Neural progenitor cell (in vitro differentiated cells): ENCODE data around the gene CLIC6. TPM values are rescaled to one million over a fixed set of nuclear protein-coding genes. Genes with fewer than 3 reads are reported as not detected.

Experiments
- DNase-seq: peaks from one replicate; pipeline ENCODE4 v3.0.0-alpha.2; 2016; ENCODE audit warnings: low spot score
- H2AFZ ChIP-seq: fragments of 200-600 bp; sonication (generic); replicated peaks from 2 replicates; pipeline ENCODE4 v1.6.1; 2016; ENCODE audit warnings: antibody characterized with exemption
- H3F3A ChIP-seq: fragments of 200-600 bp; sonication (generic); 2 replicates; pipeline ENCODE4 v1.6.1; 2016; ENCODE audit warnings: antibody characterized with exemption, low read depth
- H3K27ac ChIP-seq: fragments of 200-600 bp; sonication (generic); 2 replicates; pipeline ENCODE4 v1.5.1; 2016; ENCODE audit warnings: mild to moderate bottlenecking
- H3K27me3 ChIP-seq: fragments of 200-600 bp; sonication (generic); 2 replicates; pipeline ENCODE4 v1.6.1; 2016; ENCODE audit warnings: mild to moderate bottlenecking, moderate library complexity
- H3K36me3 ChIP-seq: fragments of 200-600 bp; sonication (generic); 2 replicates; pipeline ENCODE4 v1.5.1; 2016
- H3K4me1 ChIP-seq: fragments of 200-600 bp; sonication (generic); 2 replicates; pipeline ENCODE4 v1.6.1; 2016; ENCODE audit warnings: mixed run types
- H3K4me2 ChIP-seq: fragments of 200-600 bp; sonication (generic); 2 replicates; pipeline ENCODE4 v1.6.1; 2016
- H3K4me3 ChIP-seq: fragments of 200-600 bp; sonication (generic); 2 replicates; pipeline ENCODE4 v1.5.1; 2016
- H3K79me2 ChIP-seq: fragments of 200-600 bp; sonication (generic); 2 replicates; pipeline ENCODE4 v1.6.1; 2016; ENCODE audit warnings: low read depth
- H3K9ac ChIP-seq: fragments of 200-600 bp; sonication (generic); 2 replicates; pipeline ENCODE4 v1.6.1; 2016
- H3K9me3 ChIP-seq: fragments of 200-600 bp; sonication (generic); 2 replicates; pipeline ENCODE4 v1.5.1; 2016; ENCODE audit warnings: low read depth
- H4K20me1 ChIP-seq: fragments of 200-600 bp; sonication (generic); 2 replicates; pipeline ENCODE4 v1.6.1; 2016; ENCODE audit warnings: low read depth
- H3K27ac Mint-ChIP-seq: 3 replicates; pipeline ENCODE4 v1.8.0; 2021; ENCODE audit warnings: mixed read lengths
- H3K27me3 Mint-ChIP-seq: 2 replicates; pipeline ENCODE4 v1.8.0; 2022; ENCODE audit warnings: low read depth, mild to moderate bottlenecking, inconsistent platforms, moderate library complexity, mixed read lengths; ENCODE audit not compliant: insufficient read depth
- H3K36me3 Mint-ChIP-seq: 3 replicates; pipeline ENCODE4 v1.8.0; 2021; ENCODE audit warnings: mixed read lengths
- H3K4me1 Mint-ChIP-seq: 3 replicates; pipeline ENCODE4 v1.8.0; 2021; ENCODE audit warnings: mixed read lengths
- H3K4me3 Mint-ChIP-seq: 3 replicates; pipeline ENCODE4 v1.8.0; 2021; ENCODE audit warnings: mild to moderate bottlenecking, moderate library complexity, mixed read lengths
- H3K9me3 Mint-ChIP-seq: 3 replicates; pipeline ENCODE4 v1.8.0; 2020; ENCODE audit warnings: mixed read lengths
- CTCF ChIP-seq: fragments of 200-600 bp; sonication (generic); IDR thresholded peaks from 2 replicates; pipeline ENCODE4 v1.5.1; 2017; ENCODE audit warnings: antibody characterized with exemption, mild to moderate bottlenecking
- EZH2 ChIP-seq: fragments of 200-600 bp; sonication (generic); IDR thresholded peaks from 2 replicates; pipeline ENCODE4 v1.6.1; 2017; ENCODE audit warnings: antibody characterized with exemption, mild to moderate bottlenecking, moderate library complexity
- EZH2phosphoT487 ChIP-seq: fragments of 200-600 bp; sonication (generic); IDR thresholded peaks from 2 replicates; pipeline ENCODE4 v1.6.1; 2017; ENCODE audit warnings: antibody characterized with exemption
- total RNA-seq: library from RNA; depleted of rRNA; stranded (reverse); fragments of >200 nt; gene quantifications from 2 replicates; pipeline ENCODE4 v1.2.3, GENCODE V29; 2015; ENCODE audit warnings: low replicate concordance

Gene CLIC6
- total RNA-seq, 1 donor from 2014 or later: 0.15 TPM

GRCh38 chr21:34732388-34732821, 63.6 kb downstream of the CLIC6 start:
- Histone ChIP-seq H3K9me3 (no peaks in the 10 kb centered on the region), H3K9ac (no peak overlapping the region), H3K36me3 (no peaks in the 10 kb centered on the region), H2AFZ (no peak overlapping the region), H3K27me3 (no peaks in the 10 kb centered on the region), H3K4me3 (no peak overlapping the region), H3K27ac (no peak overlapping the region), H3K4me2 (no peak overlapping the region), H4K20me1 (no peaks in the 10 kb centered on the region), H3K79me2 (no peaks in the 10 kb centered on the region), H3K4me1 (no peaks in the 10 kb centered on the region), H3F3A (no peaks in the 10 kb centered on the region)
- no peak for DNase-seq
- Mint-ChIP-seq H3K4me3 (no peak overlapping the region), H3K27me3 (no peaks in the 10 kb centered on the region), H3K27ac (no peak overlapping the region), H3K4me1 (no peaks in the 10 kb centered on the region), H3K36me3 (no peaks in the 10 kb centered on the region), H3K9me3 (no peaks in the 10 kb centered on the region)
- TF ChIP-seq EZH2 (no peak), EZH2phosphoT487 (no peak), CTCF (no peak)

- no peaks in the 10 kb centered on the region for H3K36me3 ChIP-seq
- H3K27me3 ChIP-seq: no peaks in the 10 kb centered on the region
- H3K27ac Mint-ChIP-seq: no peak overlapping the region
- H3K9me3 Mint-ChIP-seq: no peaks in the 10 kb centered on the region
- no peak overlapping the region for H3K9ac ChIP-seq
- H3K36me3 Mint-ChIP-seq: no peaks in the 10 kb centered on the region
- TF ChIP-seq EZH2: no peak
- TF ChIP-seq CTCF: no peak
- no peak for TF ChIP-seq EZH2phosphoT487
- no peaks in the 10 kb centered on the region for H3K9me3 ChIP-seq
- no peaks in the 10 kb centered on the region for H3K27me3 Mint-ChIP-seq
- no peaks in the 10 kb centered on the region for H4K20me1 ChIP-seq
- no peaks in the 10 kb centered on the region for H3F3A ChIP-seq
- H3K4me3 Mint-ChIP-seq: no peak overlapping the region
- no peak for DNase-seq
- no peak overlapping the region for H3K27ac ChIP-seq
- no peaks in the 10 kb centered on the region for H3K4me1 ChIP-seq
- no peaks in the 10 kb centered on the region for H3K4me1 Mint-ChIP-seq
- no peak overlapping the region for H3K4me3 ChIP-seq
- no peaks in the 10 kb centered on the region for H3K79me2 ChIP-seq
- H2AFZ ChIP-seq: no peak overlapping the region
- no peak overlapping the region for H3K4me2 ChIP-seq
Measured at GRCh38 chr21:34733852-34734251, 65.1 kb downstream of the CLIC6 start.

GRCh38 chr21:34734696-34735095, 65.9 kb downstream of the CLIC6 start:
- TF ChIP-seq EZH2: no peak
- no peak for TF ChIP-seq CTCF
- no peak for TF ChIP-seq EZH2phosphoT487
- no peak overlapping the region for H3K27ac Mint-ChIP-seq
- Histone ChIP-seq H3K27me3 (no peaks in the 10 kb centered on the region), H3K4me3 (no peak overlapping the region), H3F3A (no peaks in the 10 kb centered on the region), H3K9me3 (no peaks in the 10 kb centered on the region), H3K27ac (no peak overlapping the region), H3K4me2 (no peak overlapping the region), H2AFZ (no peak overlapping the region), H4K20me1 (no peaks in the 10 kb centered on the region), H3K9ac (no peak overlapping the region), H3K4me1 (no peaks in the 10 kb centered on the region), H3K79me2 (no peaks in the 10 kb centered on the region), H3K36me3 (no peaks in the 10 kb centered on the region)
- no peaks in the 10 kb centered on the region for H3K9me3 Mint-ChIP-seq
- no peak overlapping the region for H3K4me3 Mint-ChIP-seq
- no peaks in the 10 kb centered on the region for H3K27me3 Mint-ChIP-seq
- no peaks in the 10 kb centered on the region for H3K36me3 Mint-ChIP-seq
- H3K4me1 Mint-ChIP-seq: no peaks in the 10 kb centered on the region
- DNase-seq: no peak
